SK-N-SH treated with all-trans-retinoic acid at 6 μM for 48 hours (cell line): Measurements from ENCODE around the gene ADGRA3.

Source experiments
- ATAC-seq: fragments of 200-7000 bp; cut with Tn5 transposase; 3 replicates; pipeline ENCODE4 v1.9.1; 2020; ENCODE audit warnings: mild to moderate bottlenecking, moderate library complexity
- BACH2 ChIP-seq: fragments of 250-450 bp; sonication (Bioruptor Pico); IDR thresholded peaks from 2 replicates; pipeline ENCODE4 v1.9.0; 2021; ENCODE audit warnings: mild to moderate bottlenecking, borderline replicate concordance
- CSDC2 ChIP-seq: fragments of 250-450 bp; sonication (Bioruptor Pico); IDR thresholded peaks from 2 replicates; pipeline ENCODE4 v1.5.0; 2020; ENCODE audit warnings: mild to moderate bottlenecking, moderate library complexity
- ESRRG ChIP-seq: fragments of 250-450 bp; sonication (Bioruptor Pico); IDR thresholded peaks from 2 replicates; pipeline ENCODE4 v1.6.1; 2021; ENCODE audit warnings: mild to moderate bottlenecking
- GLIS3 ChIP-seq: fragments of 250-450 bp; sonication (Bioruptor Pico); IDR thresholded peaks from 2 replicates; pipeline ENCODE4 v1.5.0; 2020; ENCODE audit warnings: mild to moderate bottlenecking, moderate library complexity
- OSR1 ChIP-seq: fragments of 250-450 bp; sonication (Bioruptor Pico); IDR thresholded peaks from 2 replicates; pipeline ENCODE4 v1.8.0; 2022; ENCODE audit warnings: moderate library complexity, mild to moderate bottlenecking, inconsistent platforms
- PPARA ChIP-seq: fragments of 250-450 bp; sonication (Bioruptor Pico); IDR thresholded peaks from 2 replicates; pipeline ENCODE4 v1.5.0; 2020; ENCODE audit warnings: mild to moderate bottlenecking, borderline replicate concordance
- RARB ChIP-seq: fragments of 250-450 bp; sonication (Bioruptor Pico); IDR thresholded peaks from 2 replicates; pipeline ENCODE4 v1.8.0; 2021; ENCODE audit warnings: mild to moderate bottlenecking, moderate library complexity
- SNAI2 ChIP-seq: fragments of 250-450 bp; sonication (Bioruptor Pico); IDR thresholded peaks from 2 replicates; pipeline ENCODE4 v1.5.0; 2020; ENCODE audit warnings: mild to moderate bottlenecking, moderate library complexity
- TCF4 ChIP-seq: fragments of 250-450 bp; sonication (Bioruptor Pico); IDR thresholded peaks from 2 replicates; pipeline ENCODE4 v1.8.0; 2021; ENCODE audit warnings: mild to moderate bottlenecking, moderate library complexity, borderline replicate concordance
- TOX ChIP-seq: fragments of 250-450 bp; sonication (Bioruptor Pico); IDR thresholded peaks from 2 replicates; pipeline ENCODE4 v1.8.0; 2021; ENCODE audit warnings: mild to moderate bottlenecking, moderate library complexity, borderline replicate concordance
- ZC3H10 ChIP-seq: fragments of 250-450 bp; sonication (Bioruptor Pico); IDR thresholded peaks from 2 replicates; pipeline ENCODE4 v1.5.1; 2021; ENCODE audit warnings: mild to moderate bottlenecking, moderate library complexity
- ZFP30 ChIP-seq: fragments of 450-650 bp; formaldehyde crosslinking; IDR thresholded peaks from 2 replicates; pipeline ENCODE4 v1.5.0; 2022; ENCODE audit warnings: mild to moderate bottlenecking, moderate library complexity
- ZNF565 ChIP-seq: fragments of 450-650 bp; formaldehyde crosslinking; conservative IDR thresholded peaks from 2 replicates; pipeline ENCODE4 v1.5.0; 2020; ENCODE audit warnings: low read depth, mild to moderate bottlenecking, moderate library complexity
- ZNF70 ChIP-seq: fragments of 450-650 bp; formaldehyde crosslinking; IDR thresholded peaks from 2 replicates; pipeline ENCODE4 v1.5.0; 2020; ENCODE audit warnings: mild to moderate bottlenecking, moderate library complexity
- ZNF8 ChIP-seq: fragments of 450-650 bp; formaldehyde crosslinking; IDR thresholded peaks from 2 replicates; pipeline ENCODE4 v1.5.0; 2020; ENCODE audit warnings: mild to moderate bottlenecking, moderate library complexity
- TF ChIP-seq, protein P1 (sequence below): fragments of 250-450 bp; sonication (Bioruptor Pico); IDR thresholded peaks from 2 replicates; pipeline ENCODE4 v1.8.0; 2020; ENCODE audit warnings: mild to moderate bottlenecking, moderate library complexity, borderline replicate concordance
- TF ChIP-seq, protein P2 (sequence below): fragments of 250-450 bp; sonication (Bioruptor Pico); IDR thresholded peaks from 2 replicates; pipeline ENCODE4 v1.5.0; 2020; ENCODE audit warnings: mild to moderate bottlenecking, moderate library complexity
- TF ChIP-seq, protein P3 (sequence below): fragments of 250-450 bp; sonication (Bioruptor Pico); IDR thresholded peaks from 2 replicates; pipeline ENCODE4 v1.5.1; 2020; ENCODE audit warnings: low read depth, mild to moderate bottlenecking, moderate library complexity
- TF ChIP-seq, protein P4 (sequence below): fragments of 250-450 bp; sonication (Bioruptor Pico); IDR thresholded peaks from 2 replicates; pipeline ENCODE4 v1.5.1; 2021; ENCODE audit warnings: mild to moderate bottlenecking, moderate library complexity
- TF ChIP-seq, protein P5 (sequence below): fragments of 250-450 bp; sonication (Bioruptor Pico); IDR thresholded peaks from 2 replicates; pipeline ENCODE4 v1.8.0; 2021; ENCODE audit warnings: low read depth, mild to moderate bottlenecking, moderate library complexity, borderline replicate concordance

ADGRA3 gene

DNA sequence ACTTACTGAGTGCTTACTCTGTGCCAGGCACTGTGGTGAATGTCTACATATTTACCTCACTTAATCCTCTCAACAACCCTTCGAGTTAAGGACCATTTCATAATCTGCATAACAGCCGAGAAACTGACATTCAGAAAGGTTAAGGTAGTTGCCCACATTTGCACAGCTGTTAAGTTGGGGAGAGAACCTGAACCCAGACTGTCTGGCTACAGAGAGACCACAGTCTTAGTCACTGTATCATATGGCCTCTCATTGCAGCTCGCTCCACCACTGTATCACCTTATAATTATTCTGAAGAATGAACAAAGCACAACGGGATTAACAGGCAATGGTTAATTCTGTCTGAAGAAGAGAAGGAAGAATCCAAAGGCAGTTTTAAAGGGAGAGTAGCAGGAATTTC lies 98.5 kb downstream of the ADGRA3 start:
- no peak for ATAC-seq
- TF ChIP-seq, protein P1, sequence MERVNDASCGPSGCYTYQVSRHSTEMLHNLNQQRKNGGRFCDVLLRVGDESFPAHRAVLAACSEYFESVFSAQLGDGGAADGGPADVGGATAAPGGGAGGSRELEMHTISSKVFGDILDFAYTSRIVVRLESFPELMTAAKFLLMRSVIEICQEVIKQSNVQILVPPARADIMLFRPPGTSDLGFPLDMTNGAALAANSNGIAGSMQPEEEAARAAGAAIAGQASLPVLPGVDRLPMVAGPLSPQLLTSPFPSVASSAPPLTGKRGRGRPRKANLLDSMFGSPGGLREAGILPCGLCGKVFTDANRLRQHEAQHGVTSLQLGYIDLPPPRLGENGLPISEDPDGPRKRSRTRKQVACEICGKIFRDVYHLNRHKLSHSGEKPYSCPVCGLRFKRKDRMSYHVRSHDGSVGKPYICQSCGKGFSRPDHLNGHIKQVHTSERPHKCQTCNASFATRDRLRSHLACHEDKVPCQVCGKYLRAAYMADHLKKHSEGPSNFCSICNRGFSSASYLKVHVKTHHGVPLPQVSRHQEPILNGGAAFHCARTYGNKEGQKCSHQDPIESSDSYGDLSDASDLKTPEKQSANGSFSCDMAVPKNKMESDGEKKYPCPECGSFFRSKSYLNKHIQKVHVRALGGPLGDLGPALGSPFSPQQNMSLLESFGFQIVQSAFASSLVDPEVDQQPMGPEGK (CRISPR knock-in tag), result no peak
- TF ChIP-seq ZC3H10 (CRISPR knock-in tag), result no peak
- TF ChIP-seq, protein P2, sequence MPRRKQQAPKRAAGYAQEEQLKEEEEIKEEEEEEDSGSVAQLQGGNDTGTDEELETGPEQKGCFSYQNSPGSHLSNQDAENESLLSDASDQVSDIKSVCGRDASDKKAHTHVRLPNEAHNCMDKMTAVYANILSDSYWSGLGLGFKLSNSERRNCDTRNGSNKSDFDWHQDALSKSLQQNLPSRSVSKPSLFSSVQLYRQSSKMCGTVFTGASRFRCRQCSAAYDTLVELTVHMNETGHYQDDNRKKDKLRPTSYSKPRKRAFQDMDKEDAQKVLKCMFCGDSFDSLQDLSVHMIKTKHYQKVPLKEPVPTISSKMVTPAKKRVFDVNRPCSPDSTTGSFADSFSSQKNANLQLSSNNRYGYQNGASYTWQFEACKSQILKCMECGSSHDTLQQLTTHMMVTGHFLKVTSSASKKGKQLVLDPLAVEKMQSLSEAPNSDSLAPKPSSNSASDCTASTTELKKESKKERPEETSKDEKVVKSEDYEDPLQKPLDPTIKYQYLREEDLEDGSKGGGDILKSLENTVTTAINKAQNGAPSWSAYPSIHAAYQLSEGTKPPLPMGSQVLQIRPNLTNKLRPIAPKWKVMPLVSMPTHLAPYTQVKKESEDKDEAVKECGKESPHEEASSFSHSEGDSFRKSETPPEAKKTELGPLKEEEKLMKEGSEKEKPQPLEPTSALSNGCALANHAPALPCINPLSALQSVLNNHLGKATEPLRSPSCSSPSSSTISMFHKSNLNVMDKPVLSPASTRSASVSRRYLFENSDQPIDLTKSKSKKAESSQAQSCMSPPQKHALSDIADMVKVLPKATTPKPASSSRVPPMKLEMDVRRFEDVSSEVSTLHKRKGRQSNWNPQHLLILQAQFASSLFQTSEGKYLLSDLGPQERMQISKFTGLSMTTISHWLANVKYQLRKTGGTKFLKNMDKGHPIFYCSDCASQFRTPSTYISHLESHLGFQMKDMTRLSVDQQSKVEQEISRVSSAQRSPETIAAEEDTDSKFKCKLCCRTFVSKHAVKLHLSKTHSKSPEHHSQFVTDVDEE (CRISPR knock-in tag), result no peak
- TF ChIP-seq OSR1 (CRISPR knock-in tag), result no peak
- no peak for TF ChIP-seq PPARA (CRISPR knock-in tag)
- TF ChIP-seq ESRRG, result no peak
- TF ChIP-seq RARB (CRISPR knock-in tag), result no peak
- TF ChIP-seq SNAI2 (CRISPR knock-in tag), result no peak
- TF ChIP-seq, protein P3, sequence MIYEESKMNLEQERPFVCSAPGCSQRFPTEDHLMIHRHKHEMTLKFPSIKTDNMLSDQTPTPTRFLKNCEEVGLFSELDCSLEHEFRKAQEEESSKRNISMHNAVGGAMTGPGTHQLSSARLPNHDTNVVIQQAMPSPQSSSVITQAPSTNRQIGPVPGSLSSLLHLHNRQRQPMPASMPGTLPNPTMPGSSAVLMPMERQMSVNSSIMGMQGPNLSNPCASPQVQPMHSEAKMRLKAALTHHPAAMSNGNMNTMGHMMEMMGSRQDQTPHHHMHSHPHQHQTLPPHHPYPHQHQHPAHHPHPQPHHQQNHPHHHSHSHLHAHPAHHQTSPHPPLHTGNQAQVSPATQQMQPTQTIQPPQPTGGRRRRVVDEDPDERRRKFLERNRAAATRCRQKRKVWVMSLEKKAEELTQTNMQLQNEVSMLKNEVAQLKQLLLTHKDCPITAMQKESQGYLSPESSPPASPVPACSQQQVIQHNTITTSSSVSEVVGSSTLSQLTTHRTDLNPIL (CRISPR knock-in tag), result no peak
- no peak for TF ChIP-seq ZNF565
- no peak for TF ChIP-seq GLIS3 (CRISPR knock-in tag)
- TF ChIP-seq BACH2, result no peak
- TF ChIP-seq, protein P4, sequence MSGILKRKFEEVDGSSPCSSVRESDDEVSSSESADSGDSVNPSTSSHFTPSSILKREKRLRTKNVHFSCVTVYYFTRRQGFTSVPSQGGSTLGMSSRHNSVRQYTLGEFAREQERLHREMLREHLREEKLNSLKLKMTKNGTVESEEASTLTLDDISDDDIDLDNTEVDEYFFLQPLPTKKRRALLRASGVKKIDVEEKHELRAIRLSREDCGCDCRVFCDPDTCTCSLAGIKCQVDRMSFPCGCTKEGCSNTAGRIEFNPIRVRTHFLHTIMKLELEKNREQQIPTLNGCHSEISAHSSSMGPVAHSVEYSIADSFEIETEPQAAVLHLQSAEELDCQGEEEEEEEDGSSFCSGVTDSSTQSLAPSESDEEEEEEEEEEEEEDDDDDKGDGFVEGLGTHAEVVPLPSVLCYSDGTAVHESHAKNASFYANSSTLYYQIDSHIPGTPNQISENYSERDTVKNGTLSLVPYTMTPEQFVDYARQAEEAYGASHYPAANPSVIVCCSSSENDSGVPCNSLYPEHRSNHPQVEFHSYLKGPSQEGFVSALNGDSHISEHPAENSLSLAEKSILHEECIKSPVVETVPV, result no peak
- TF ChIP-seq, protein P5, sequence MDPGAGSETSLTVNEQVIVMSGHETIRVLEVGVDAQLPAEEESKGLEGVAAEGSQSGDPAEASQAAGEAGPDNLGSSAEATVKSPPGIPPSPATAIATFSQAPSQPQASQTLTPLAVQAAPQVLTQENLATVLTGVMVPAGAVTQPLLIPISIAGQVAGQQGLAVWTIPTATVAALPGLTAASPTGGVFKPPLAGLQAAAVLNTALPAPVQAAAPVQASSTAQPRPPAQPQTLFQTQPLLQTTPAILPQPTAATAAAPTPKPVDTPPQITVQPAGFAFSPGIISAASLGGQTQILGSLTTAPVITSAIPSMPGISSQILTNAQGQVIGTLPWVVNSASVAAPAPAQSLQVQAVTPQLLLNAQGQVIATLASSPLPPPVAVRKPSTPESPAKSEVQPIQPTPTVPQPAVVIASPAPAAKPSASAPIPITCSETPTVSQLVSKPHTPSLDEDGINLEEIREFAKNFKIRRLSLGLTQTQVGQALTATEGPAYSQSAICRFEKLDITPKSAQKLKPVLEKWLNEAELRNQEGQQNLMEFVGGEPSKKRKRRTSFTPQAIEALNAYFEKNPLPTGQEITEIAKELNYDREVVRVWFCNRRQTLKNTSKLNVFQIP (CRISPR knock-in tag), result no peak
- no peak for TF ChIP-seq CSDC2 (CRISPR knock-in tag)
- TF ChIP-seq ZNF70, result no peak

DNA sequence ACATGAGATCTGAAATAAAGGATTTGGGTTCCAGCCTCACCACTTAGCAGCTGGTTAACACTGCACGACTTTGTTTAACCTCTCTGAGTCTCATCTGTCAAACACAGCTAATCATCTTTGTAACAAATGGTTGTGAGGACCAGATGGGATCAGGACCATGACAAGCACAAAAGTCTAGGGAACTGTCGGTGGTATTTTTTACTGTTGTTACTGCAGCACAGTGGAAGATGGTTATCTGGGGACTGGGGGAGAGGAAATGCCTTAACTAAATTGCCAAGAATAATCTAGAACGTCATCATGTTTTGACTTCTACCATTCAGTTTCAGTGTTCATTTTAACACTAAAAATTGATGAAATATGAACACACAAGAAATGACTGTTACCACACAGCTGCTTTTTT lies 99.5 kb downstream of the ADGRA3 start:
- ATAC-seq, result no peak
- TF ChIP-seq GLIS3 (CRISPR knock-in tag), result no peak
- TF ChIP-seq PPARA (CRISPR knock-in tag), result no peak
- no peak for TF ChIP-seq OSR1 (CRISPR knock-in tag)
- TF ChIP-seq, protein P3 (CRISPR knock-in tag), result no peak
- no peak for TF ChIP-seq ESRRG
- TF ChIP-seq ZNF8 (CRISPR knock-in tag), result no peak
- no peak for TF ChIP-seq TOX (CRISPR knock-in tag)
- TF ChIP-seq ZC3H10 (CRISPR knock-in tag), result no peak
- no peak for TF ChIP-seq ZNF70
- no peak for TF ChIP-seq ZNF565
- TF ChIP-seq RARB (CRISPR knock-in tag), result no peak
- no peak for TF ChIP-seq SNAI2 (CRISPR knock-in tag)
- TF ChIP-seq TCF4, result no peak
- no peak for TF ChIP-seq ZFP30
- TF ChIP-seq, protein P1 (CRISPR knock-in tag), result no peak
- TF ChIP-seq, protein P2 (CRISPR knock-in tag), result no peak
